SW480 (cell line): ENCODE data around the gene SPAM1.
"Not testable (repeated sequence)": the region's sequence is repeated elsewhere in the genome, so short reads cannot be mapped to it uniquely, and the experiment has no call there.

Source experiments
- DNase-seq: peaks from one replicate; pipeline ENCODE4 v3.0.0-alpha.2; 2016; ENCODE audit warnings: low spot score

The SPAM1 gene, protein sequence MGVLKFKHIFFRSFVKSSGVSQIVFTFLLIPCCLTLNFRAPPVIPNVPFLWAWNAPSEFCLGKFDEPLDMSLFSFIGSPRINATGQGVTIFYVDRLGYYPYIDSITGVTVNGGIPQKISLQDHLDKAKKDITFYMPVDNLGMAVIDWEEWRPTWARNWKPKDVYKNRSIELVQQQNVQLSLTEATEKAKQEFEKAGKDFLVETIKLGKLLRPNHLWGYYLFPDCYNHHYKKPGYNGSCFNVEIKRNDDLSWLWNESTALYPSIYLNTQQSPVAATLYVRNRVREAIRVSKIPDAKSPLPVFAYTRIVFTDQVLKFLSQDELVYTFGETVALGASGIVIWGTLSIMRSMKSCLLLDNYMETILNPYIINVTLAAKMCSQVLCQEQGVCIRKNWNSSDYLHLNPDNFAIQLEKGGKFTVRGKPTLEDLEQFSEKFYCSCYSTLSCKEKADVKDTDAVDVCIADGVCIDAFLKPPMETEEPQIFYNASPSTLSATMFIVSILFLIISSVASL

GRCh38 chr7:123924941-123925340, at the start of gene SPAM1:
SPAM1 (plus strand) TSS chr7:123925241; CDS start chr7:123953571, 28,330 bp downstream.
- DNase-seq = no peak

GRCh38 chr7:123876557-123877256, 48.3 kb upstream of the SPAM1 start:
- no peak for DNase-seq

DNA sequence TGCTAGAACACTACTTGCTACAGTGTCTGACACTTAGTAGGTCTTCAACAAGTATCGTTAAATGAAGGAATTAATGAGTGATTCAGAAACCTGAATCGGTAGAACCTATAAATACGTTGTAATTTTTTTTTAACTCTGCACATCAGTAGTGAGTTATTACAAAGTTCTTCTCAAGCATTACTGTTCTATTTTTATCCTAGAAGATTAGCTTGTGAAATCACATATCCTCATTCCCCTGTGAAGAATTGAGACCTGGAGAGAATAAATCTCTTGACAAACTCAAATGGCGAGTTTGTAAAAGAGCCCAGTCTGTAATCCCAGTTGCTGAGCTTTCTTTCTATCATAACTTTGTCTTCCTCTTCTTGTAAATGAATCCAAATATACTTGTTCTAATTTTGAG, 45.4 kb upstream of the SPAM1 start:
- DNase-seq = no peak

GRCh38 chr7:123881300-123881699, 43.7 kb upstream of the SPAM1 start:
- DNase-seq = no peak

- DNase-seq = no peak
Observed at GRCh38 chr7:123883154-123883553, 41.9 kb upstream of the SPAM1 start.

DNA sequence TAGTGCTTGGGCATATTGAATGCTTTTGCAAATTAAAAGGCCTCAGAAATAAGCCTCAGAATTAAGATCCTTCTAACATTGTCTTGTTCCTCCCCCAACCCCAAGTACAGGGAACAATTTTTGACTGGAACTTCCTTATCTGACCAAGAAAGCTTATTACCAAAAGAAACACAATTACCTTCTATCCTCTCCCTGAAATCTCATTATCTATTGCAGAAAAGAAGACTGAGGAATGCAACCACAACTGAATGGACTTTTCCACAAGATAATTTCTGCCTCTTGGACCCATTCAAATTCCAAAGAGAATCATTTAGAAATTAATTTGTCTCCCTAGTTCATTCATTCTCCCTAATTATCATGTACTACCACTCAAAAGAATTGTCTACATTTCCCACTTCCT, 36.8 kb upstream of the SPAM1 start:
- DNase-seq = no peak

- not testable (repeated sequence) for DNase-seq
Observed at GRCh38 chr7:123894753-123895152, 30.3 kb upstream of the SPAM1 start.

DNA sequence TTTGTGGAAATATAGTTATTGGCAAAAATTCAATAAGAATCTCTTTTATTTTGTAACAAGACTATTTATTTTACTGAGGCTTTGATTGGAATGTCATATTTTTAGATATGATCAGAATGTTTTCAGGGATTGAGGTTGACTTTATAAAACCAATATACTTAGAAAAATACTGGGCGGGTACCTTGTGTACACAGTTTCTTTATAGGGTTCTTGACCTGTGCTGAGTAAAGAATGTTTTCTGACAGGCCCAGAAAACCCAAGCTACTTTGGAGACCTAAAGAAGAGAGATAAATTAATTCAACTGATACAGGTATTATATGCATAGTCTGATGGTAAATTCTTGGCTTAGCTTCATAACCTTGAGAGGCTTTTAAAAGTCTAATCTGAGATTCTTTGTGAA, 23.9 kb upstream of the SPAM1 start:
- DNase-seq = no peak

DNA sequence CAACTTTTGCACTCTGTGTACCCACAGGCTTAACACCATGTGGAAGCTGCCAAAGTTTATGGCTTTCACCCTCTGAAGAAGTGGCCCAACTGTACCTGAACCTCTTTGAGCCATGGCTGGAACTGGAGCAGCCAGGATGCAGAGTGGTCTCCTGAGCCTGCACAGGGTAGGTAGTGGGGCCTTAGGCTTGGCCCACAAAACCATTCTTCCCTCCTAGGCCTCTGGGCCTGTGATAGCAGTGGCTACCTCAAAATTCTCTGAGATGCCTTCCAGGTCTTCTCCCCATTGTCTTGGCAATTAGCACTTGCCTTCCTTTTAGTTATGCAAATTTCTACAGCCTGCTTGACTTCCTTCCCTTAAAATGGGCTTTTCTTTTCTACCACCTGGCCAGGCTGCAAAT, 19.3 kb upstream of the SPAM1 start:
- no peak for DNase-seq

- DNase-seq = peak; percentile 51
Observed at GRCh38 chr7:123916240-123916724, 8.8 kb upstream of the SPAM1 start.

GRCh38 chr7:123917878-123918277, 7.2 kb upstream of the SPAM1 start:
- no peak for DNase-seq

DNA sequence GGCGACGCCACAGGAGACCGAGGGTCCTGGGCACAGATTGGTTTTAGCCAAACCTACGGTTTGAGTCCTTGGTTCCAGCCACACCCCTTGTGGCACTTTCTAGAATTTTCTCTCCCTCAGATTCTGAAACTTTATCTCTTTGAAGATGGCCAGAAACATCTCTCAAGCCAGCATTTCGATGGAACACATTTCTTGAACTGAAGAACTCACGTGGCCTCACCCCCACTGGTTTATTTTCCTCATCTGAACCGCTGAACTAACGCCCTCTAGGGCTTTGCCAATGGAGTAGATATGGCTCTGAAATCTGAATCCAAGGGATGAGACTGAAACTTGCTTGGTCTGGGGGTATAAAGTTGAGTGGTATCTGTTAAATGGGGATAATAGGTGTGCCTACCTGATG, 6.7 kb upstream of the SPAM1 start:
- no peak for DNase-seq

- DNase-seq = no peak
Observed at GRCh38 chr7:123923599-123923998, 1.4 kb upstream of the SPAM1 start.

GRCh38 chr7:123929107-123929506, 4.1 kb downstream of the SPAM1 start:
- peak; percentile 49 for DNase-seq

DNA sequence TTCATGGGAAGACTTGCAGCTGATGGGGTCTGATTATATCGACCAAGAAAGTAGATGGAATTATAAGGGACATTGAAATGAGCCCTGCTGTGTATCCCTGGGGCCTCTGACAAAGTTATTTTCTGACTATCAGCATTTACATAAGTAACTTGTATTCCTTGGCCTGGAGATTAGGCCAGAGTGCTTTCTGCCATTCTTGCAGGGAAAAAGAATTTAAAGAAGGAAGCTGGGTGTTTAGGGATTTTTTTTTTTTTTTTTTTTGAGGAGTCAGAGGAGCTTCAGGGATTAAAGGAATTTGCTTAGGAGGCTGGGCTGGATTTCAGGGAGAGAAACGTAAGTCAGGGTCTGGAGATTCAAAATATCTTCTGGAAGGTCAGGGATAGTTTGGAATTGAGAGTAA, 4.6 kb downstream of the SPAM1 start:
- DNase-seq = no peak

GRCh38 chr7:123935436-123936381, 10.7 kb downstream of the SPAM1 start:
- DNase-seq = no peak

- DNase-seq = no peak
Observed at GRCh38 chr7:123936388-123936787, 11.3 kb downstream of the SPAM1 start.

- no peak for DNase-seq
Observed at GRCh38 chr7:123939784-123940183, 14.7 kb downstream of the SPAM1 start.

DNA sequence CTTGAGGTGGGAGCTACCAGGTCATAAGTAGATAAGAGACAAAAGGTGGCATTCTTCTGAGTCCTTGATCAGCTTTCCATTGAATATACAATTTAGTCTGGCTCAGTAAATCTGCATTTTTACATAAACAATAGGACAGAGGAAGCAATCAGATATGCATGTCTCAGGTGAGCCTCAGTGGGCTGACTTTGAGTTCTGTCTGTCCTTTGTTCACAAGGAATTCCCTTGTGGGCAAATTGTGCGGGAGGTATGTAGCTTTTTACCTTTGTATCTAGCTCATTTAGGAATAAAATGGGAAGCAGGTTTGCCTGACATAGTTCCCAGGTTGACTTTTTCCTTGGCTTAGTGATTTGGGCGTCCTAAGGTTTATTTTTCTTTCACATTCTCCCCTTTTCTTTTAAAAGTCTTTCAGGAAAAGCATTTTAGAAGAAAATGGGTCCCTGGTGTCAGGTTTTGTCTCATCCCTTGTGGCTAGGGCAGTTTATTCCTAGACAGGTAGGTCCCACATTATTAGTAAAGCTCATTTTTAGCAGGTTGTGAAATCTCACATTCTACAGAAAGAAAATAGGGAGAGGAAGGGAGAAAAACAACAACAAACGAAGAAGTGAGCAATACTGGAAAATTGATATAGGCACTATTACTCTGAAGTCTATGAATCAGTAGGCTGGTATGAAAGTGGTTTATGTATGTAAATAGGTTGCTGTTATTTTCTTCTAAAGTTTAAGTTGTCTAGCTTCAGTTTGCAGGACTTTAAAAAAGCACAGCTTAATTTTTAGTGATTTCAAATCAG, 16.5 kb downstream of the SPAM1 start:
- DNase-seq = no peak

DNA sequence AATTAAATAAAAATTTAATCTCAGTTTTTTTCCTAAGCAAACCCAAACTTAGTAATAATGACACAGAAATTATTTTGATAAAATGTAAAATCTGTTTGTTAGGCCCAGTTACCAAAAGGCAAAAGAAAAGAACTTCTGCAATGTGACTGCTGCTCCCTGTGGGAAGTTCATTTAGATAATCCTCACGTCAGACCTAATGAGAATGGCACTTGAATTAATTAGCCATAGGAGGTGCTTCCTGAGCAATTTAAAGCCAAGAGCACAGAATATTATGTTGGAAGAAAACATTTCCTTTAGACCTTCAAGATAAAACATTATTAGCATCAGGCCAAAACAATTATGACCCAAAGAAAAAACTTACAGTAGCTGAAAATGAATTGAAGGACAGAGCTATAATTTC, 19.4 kb downstream of the SPAM1 start:
- DNase-seq = no peak

GRCh38 chr7:123945938-123946337, 20.9 kb downstream of the SPAM1 start:
- DNase-seq = no peak
